Mucosa of gallbladder (tissue), 1 donor: ENCODE measurements around the gene THG1L. TPM values are rescaled to one million over a fixed set of nuclear protein-coding genes. Genes with fewer than 3 reads are reported as not detected.
"Not testable (repeated sequence)": the region's sequence is repeated elsewhere in the genome, so short reads cannot be mapped to it uniquely, and the experiment has no call there.

ENCODE experiments used
- DNase-seq: peaks from one replicate; pipeline ENCODE4 v3.0.0-alpha.2; 2020; ENCODE audit warnings: low spot score
- total RNA-seq: library from RNA; stranded (reverse); gene quantifications from one replicate; pipeline ENCODE4 v1.2.1, GENCODE V29; 2021
- donor health status: DM: no; HTN: no; CAD: no.

The THG1L gene
- total RNA-seq, 1 donor from 2014 or later = 14.4 TPM

- not testable (repeated sequence) for DNase-seq
These were observed 3.4 kb upstream of the THG1L start for GRCh38 chr5:157727858-157728257.

GRCh38 chr5:157729858-157730257, 1.4 kb upstream of the THG1L start:
- no peak for DNase-seq

GRCh38 chr5:157730900-157731271, 334 bp upstream of the THG1L start:
- no peak for DNase-seq

GRCh38 chr5:157732130-157732514, 902 bp downstream of the THG1L start:
- DNase-seq = no peak

- DNase-seq = no peak
These were observed 1.5 kb downstream of the THG1L start for GRCh38 chr5:157732596-157733262.

- DNase-seq = no peak
These were observed 3.2 kb downstream of the THG1L start for GRCh38 chr5:157734436-157734835.

GRCh38 chr5:157735991-157736390, 4.8 kb downstream of the THG1L start:
- no peak for DNase-seq

GRCh38 chr5:157739388-157740228, 8.4 kb downstream of the THG1L start:
- no peak for DNase-seq

- no peak for DNase-seq
These were observed 9.0 kb downstream of the THG1L start for GRCh38 chr5:157740229-157740610.

- no peak for DNase-seq
These were observed 9.9 kb downstream of the THG1L start for GRCh38 chr5:157741131-157741530.

GRCh38 chr5:157743163-157744050, 12.2 kb downstream of the THG1L start, which contains the start of gene LSM11:
TSS of gene LSM11 (plus strand) at chr5:157743712. CDS start at chr5:157743751, 39 bp downstream.
- peak; percentile 90 for DNase-seq

GRCh38 chr5:157744051-157745011, 13.1 kb downstream of the THG1L start:
- peak; percentile 16 for DNase-seq

GRCh38 chr5:157745041-157745456, 13.8 kb downstream of the THG1L start:
- DNase-seq = no peak

GRCh38 chr5:157747173-157747740, 16.0 kb downstream of the THG1L start:
- no peak for DNase-seq

- no peak for DNase-seq
These were observed 16.8 kb downstream of the THG1L start for GRCh38 chr5:157747766-157748700.

GRCh38 chr5:157748760-157749461, 17.7 kb downstream of the THG1L start:
- no peak for DNase-seq

GRCh38 chr5:157749462-157749799, 18.2 kb downstream of the THG1L start:
- DNase-seq = no peak

GRCh38 chr5:157750320-157750719, 19.1 kb downstream of the THG1L start:
- no peak for DNase-seq

- no peak for DNase-seq
These were observed 24.9 kb downstream of the THG1L start for GRCh38 chr5:157756122-157756521.
